DMS53 treated with DMSO at 0.1 percent for 48 hours (cell line): Measurements from ENCODE around the gene GLDN.
"Not testable (repeated sequence)": the region's sequence is repeated elsewhere in the genome, so short reads cannot be mapped to it uniquely, and the experiment has no call there.

Source experiments
- DNase-seq: peaks from one replicate; lab custom pipeline; 2025; ENCODE audit not compliant: unreplicated experiment; lab: John Stamatoyannopoulos, UW

GLDN gene

DNA sequence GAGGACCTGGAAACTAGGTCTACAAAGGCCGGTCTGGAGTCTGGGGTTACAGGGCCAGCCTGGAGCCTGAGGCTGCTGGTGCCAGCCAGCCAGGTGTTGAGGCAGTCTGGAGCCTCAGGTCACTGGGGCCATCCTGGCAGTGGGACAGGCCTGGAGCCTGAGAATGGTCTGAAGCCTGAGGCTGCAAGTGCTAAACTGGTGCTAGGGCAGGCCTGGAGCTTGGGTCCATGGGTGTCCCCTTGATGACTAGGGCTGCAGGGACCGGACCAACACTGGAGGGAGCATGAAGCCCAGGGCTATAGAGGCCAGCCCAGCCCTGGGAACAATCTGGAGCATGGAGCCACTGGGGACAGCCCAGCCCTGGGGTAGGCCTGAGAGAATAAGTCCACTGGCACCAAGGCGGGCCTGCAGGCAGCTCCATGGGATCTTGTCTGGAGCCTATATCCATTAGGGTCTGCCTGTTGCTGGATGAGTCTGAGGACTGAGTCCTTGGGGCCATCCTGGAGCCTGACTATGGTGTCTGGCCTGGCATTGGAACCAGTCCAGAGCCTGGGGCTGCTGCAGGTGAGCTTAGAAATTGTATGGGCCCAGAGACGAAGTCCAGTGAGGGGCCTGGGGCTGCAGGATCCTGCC lies 101.9 kb downstream of the GLDN start:
- DNase-seq, result no peak

DNA sequence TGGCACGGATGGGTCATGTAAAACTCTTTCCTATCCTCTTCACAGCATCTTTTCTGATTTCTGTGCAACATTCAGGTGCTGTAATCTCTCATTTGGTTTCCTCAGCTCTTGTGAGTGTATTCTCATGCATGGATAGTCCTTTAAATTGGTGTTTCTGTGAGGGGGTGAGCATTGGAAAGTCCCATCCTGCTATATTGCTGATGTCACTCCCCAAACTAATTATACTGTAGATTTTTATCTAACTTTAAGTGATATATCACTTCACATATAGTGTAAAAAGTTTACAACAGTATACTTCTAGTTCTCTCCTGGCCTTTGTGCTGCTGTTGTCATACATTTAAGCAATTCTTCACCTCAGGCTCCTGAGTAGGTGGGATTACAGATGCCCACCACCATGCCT lies 102.7 kb downstream of the GLDN start:
- DNase-seq, result no peak

DNA sequence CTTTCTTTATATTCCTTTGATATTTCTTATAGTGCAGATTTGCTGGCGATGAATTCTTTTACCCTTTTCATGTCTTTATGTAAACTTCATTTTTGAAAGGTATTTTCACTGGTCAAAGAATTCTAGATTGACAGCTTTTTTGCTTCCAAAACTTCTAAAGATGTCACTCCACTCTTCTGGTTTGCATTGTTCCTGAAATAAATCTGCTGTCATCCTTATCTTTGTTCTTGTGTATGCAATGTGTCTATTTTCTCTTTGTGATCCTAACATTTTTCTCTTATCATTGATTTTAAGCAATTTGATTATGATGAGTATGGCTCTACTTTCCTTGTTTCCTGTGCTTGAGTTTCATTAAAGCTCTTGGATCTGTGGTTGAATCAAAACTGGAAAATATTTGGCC lies 103.4 kb downstream of the GLDN start:
- no peak for DNase-seq

DNA sequence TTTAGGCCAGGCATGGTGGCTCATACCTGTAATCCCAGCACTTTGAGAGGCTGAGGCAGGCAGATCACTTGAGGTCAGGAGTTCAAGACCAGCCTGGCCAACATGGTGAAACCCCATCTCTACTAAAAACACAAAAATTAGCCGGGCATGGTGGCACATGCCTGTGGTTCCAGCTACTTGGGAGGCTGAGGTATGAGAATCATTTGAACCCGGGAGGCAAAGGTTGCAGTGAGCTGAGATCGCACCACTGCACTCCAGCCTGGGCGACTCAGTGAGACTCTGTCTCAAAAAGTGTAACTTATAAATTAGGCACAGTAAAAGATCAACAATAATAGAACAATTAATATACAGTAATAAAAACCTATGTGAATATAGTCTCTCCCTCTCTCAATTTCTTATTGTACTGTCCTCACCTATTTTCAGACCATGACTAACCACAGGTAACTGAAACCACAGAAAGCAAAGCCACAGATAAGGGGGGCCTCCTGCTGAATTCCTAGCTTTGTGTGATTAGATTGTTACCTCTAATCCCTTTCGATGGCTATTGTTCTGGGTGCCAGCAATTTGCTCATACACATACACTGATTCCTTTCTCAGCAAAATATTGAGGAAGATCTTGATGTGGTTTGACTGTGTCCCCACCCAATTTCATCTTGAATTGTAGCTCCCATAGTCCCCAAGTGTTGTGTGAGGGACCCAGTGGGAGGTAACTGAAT lies 104.7 kb downstream of the GLDN start:
- DNase-seq, result not testable (repeated sequence)

DNA sequence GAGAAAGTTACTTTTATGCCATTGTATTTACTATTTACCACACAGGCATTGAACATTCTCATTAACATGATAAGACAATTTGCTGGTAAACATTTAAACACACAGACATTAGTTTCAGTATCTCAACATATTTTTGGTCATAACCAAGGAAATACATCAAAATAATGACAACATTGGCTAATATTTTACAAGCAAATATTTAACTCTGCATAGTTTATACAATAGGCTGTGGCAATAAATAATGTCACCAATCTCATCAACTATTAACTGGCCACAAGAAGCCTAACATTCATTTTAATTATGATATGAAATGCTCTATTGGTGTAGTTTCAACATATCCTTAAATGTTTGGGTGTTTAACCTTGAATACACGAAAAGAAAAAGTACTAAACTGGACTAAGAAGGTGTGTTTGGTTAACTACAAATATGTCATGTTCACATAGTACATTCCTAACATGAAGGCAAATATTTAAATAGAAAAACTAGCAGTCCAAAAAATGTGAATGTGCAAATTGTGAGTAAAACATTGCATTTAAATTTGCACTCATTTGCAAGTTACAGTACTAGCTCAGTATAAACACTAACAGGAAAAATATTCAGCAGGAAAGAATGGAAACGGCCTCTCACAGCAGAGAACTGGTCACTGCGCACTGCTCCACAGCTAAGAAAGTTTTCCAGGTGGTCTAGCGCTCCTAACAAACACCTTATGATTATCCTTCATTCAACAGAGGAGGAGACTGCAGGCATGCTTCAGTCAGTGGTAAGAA lies 106.6 kb downstream of the GLDN start:
- DNase-seq, result no peak

DNA sequence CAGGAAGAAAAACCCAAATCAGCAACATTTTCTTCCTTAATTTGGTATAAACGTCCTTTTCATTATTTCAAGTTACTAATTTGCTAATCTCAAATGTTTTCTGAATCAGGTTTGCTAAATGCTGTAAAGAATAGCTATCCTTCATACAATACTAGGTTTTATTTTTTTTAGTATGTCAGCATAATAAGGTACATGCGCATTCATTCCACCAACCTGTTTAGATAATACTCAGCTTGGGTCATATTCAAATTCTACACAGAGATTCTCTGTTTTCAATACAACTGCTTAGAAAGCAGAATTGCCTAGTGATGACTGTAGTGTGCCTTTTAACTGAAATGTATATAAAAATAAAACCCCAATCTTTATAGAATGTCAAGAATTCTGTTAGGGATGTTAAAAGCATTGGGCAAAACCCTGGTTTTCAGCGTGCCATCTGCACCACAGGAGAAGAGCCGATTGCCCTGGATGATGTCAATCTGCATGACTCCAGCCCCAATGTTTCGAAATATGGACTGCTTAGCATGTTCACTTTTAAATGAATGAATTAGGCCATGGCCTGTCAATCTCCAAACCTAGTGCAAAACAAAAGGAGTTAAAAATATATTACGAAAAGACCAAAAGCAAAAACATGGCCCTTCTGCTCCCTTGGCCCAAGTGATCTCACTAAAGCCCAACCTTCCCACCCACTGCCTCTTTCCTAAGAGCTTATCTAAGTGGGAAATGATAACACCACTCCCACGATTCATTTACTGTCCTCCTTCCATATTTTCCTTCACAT lies 107.4 kb downstream of the GLDN start:
- no peak for DNase-seq

DNA sequence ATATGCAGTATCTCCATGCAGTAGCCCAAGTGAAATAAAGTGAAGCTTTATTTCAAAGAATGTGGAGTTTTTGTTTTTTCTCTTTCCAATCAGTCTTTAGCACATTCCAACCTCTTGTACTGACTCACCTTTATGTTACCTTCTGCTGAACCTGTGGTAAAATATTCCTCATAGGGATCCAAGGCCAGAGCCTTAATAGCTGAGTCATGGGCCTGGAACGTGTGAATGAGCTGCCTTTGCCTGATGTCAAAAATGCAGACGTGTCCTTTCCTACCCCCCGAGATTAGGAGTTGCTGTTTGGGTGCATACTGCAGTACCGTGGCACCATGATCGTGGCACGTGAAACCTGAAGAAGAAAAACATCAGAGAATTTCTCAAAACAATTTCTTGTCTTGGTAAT lies 108.5 kb downstream of the GLDN start:
- DNase-seq, result no peak
